Endothelial cell of umbilical vein (primary cell): Measurements from ENCODE around the gene TNFAIP8L1. TPM values are rescaled to one million over a fixed set of nuclear protein-coding genes. Genes with fewer than 3 reads are reported as not detected.

Experiments
- BruUV-seq: library from RNA; stranded (reverse); fragments of 400-500 nt; replicated peaks from 2 replicates; lab custom pipeline; 2021; lab: Mats Ljungman, UMichigan
- CTCF ChIA-PET: fragments of 300-600, 350-600 bp; sonication (Branson Sonifier 250); formaldehyde crosslinking; loops from one replicate; lab custom pipeline; 2021; ENCODE audit warnings: antibody characterized with exemption, inconsistent platforms; lab: Charles Lee
- POLR2A ChIA-PET: fragments of 300-600, 350-600 bp; sonication (Branson Sonifier 250); formaldehyde crosslinking; loops from one replicate; lab custom pipeline; 2021; ENCODE audit warnings: antibody characterized with exemption, inconsistent platforms; lab: Charles Lee
- DNase-seq: peaks from one replicate; pipeline ENCODE4 v3.0.0-alpha.2; 2011; ENCODE audit warnings: low read depth, low spot score
- FAIRE-seq: peaks from 2 replicates; lab custom pipeline; 2011; peaks lifted over from hg19 to GRCh38; lab: Jason Lieb, UNC
- H2AFZ ChIP-seq: 2 replicates; pipeline ENCODE4 v1.6.0; 2012; ENCODE audit warnings: low read depth, low read length, control low read depth, inconsistent platforms
- H3K27ac ChIP-seq: 2 replicates; pipeline ENCODE4 v1.5.1; 2011; ENCODE audit warnings: low read depth, mild to moderate bottlenecking, control low read depth, low read length, moderate library complexity; ENCODE audit not compliant: insufficient read depth
- H3K27me3 ChIP-seq, 2 experiments: 2 replicates each; pipeline versions ENCODE4 v1.6.0 to v1.6.1; 2011; ENCODE audit warnings: low read length in 2 of 2, mixed read lengths in 1 of 2; ENCODE audit not compliant: control insufficient read depth in 2 of 2, insufficient read depth in 2 of 2
- H3K36me3 ChIP-seq, 2 experiments: 2 replicates in 1 of 2; 3 replicates in 1 of 2; pipeline ENCODE4 v1.5.1; 2011; ENCODE audit warnings: low read length in 2 of 2, mild to moderate bottlenecking in 1 of 2, moderate library complexity in 1 of 2; ENCODE audit not compliant: control insufficient read depth in 2 of 2, insufficient read depth in 2 of 2; ENCODE audit errors: extremely low read depth in 1 of 2
- H3K4me1 ChIP-seq: 3 replicates; pipeline ENCODE4 v1.5.1; 2011; ENCODE audit warnings: mild to moderate bottlenecking, low read length; ENCODE audit not compliant: control insufficient read depth, insufficient read depth; ENCODE audit errors: extremely low read depth
- H3K4me2 ChIP-seq: 2 replicates; pipeline ENCODE4 v1.6.1; 2011; ENCODE audit warnings: low read length, control low read depth, mixed read lengths; ENCODE audit not compliant: insufficient read depth
- H3K4me3 ChIP-seq, 3 experiments: fragments of 200-600 bp in 1 of 3; sonication (generic), shearing (Covaris generic) in 1 of 3; replicated peaks in 1 of 3; 2 replicates each; pipeline ENCODE4 v1.5.1; 2011 to 2016; ENCODE audit warnings: control low read depth in 3 of 3, low read length in 3 of 3, mild to moderate bottlenecking in 2 of 3, inconsistent platforms in 1 of 3, low read depth in 1 of 3, moderate library complexity in 1 of 3; ENCODE audit not compliant: insufficient read depth in 1 of 3
- H3K79me2 ChIP-seq: 2 replicates; pipeline ENCODE4 v1.6.0; 2012; ENCODE audit warnings: low read length, inconsistent platforms; ENCODE audit not compliant: control insufficient read depth, insufficient read depth
- H3K9ac ChIP-seq: replicated peaks from 2 replicates; pipeline ENCODE3; 2011; ENCODE audit warnings: low read length, control low read depth; ENCODE audit not compliant: insufficient read depth; ENCODE audit errors: extremely low read depth
- H3K9me1 ChIP-seq: replicated peaks from 3 replicates; pipeline ENCODE4 v1.6.0; 2011; ENCODE audit warnings: mild to moderate bottlenecking, low read length; ENCODE audit not compliant: control insufficient read depth, insufficient read depth; ENCODE audit errors: extremely low read depth
- H3K9me3 ChIP-seq: replicated peaks from 2 replicates; pipeline ENCODE4 v1.5.1; 2012; ENCODE audit warnings: low read length, inconsistent platforms; ENCODE audit not compliant: control insufficient read depth, insufficient read depth
- H4K20me1 ChIP-seq: replicated peaks from 2 replicates; pipeline ENCODE3; 2011; ENCODE audit warnings: mild to moderate bottlenecking, low read length; ENCODE audit not compliant: control insufficient read depth, insufficient read depth; ENCODE audit errors: extremely low read depth
- EZH2 ChIP-seq: IDR thresholded peaks from 2 replicates; pipeline ENCODE4 v1.6.1; 2012; ENCODE audit warnings: borderline replicate concordance, low read depth, mild to moderate bottlenecking, moderate library complexity, low read length, inconsistent platforms; ENCODE audit not compliant: severe bottlenecking
- FOS ChIP-seq: IDR thresholded peaks from 2 replicates; pipeline ENCODE4 v1.6.1; 2011; ENCODE audit warnings: mild to moderate bottlenecking, low read length, moderate library complexity, borderline replicate concordance; ENCODE audit not compliant: insufficient read depth
- GATA2 ChIP-seq: IDR thresholded peaks from 2 replicates; pipeline ENCODE4 v1.7.0; 2011; ENCODE audit warnings: low read depth, mild to moderate bottlenecking, moderate library complexity, mixed read lengths, low read length; ENCODE audit not compliant: insufficient read length, insufficient read depth
- JUN ChIP-seq: IDR thresholded peaks from 2 replicates; pipeline ENCODE4 v1.6.1; 2011; ENCODE audit warnings: borderline replicate concordance, low read depth; ENCODE audit not compliant: insufficient read length, insufficient read depth
- MYC ChIP-seq: IDR thresholded peaks from one replicate; pipeline ENCODE4 v1.6.1; 2011; ENCODE audit warnings: mild to moderate bottlenecking, low read depth, low read length
- POLR2A ChIP-seq: IDR thresholded peaks from 2 replicates; pipeline ENCODE4 v1.6.1; 2012; ENCODE audit warnings: low read depth, mild to moderate bottlenecking, control low read depth, low read length
- POLR2AphosphoS5 ChIP-seq: IDR thresholded peaks from 2 replicates; pipeline ENCODE4 v1.6.1; 2012; ENCODE audit warnings: low read depth, mild to moderate bottlenecking, control low read depth, low read length, moderate library complexity; ENCODE audit not compliant: insufficient read depth
- dilution Hi-C: fragments of 300-500 bp; cut with MboI; formaldehyde crosslinking; loops from one replicate; pipeline ENCODE4 v1.15.0; 2019; ENCODE audit warnings: low sequenced_read_pairs; ENCODE audit not compliant: extremely low pct_ligation_motif_present
- intact Hi-C: fragments of 100-400 bp; cut with micrococcal nuclease; formaldehyde crosslinking; loops from one replicate; pipeline ENCODE4 v1.10.0; 2022
- polyA plus RNA-seq, 4 experiments: library from polyadenylated mRNA; depleted of rRNA in 3 of 4; stranded (reverse) in 3 of 4; unstranded in 1 of 4; fragments of >200 nt; gene quantifications; 2 replicates each; pipeline versions ENCODE4 v1.2.1 to v1.2.3, GENCODE V29; 2011 to 2012; ENCODE audit warnings: missing spikeins in 1 of 4
- total RNA-seq: library from RNA; stranded (reverse); gene quantifications from 2 replicates; pipeline ENCODE4 v1.2.3, GENCODE V29; 2021
- TF ChIP-seq, protein P1 (sequence below): IDR thresholded peaks from 2 replicates; pipeline ENCODE4 v1.6.1; 2011; ENCODE audit not compliant: insufficient read depth, insufficient read length
- TF ChIP-seq, protein P2 (sequence below), 2 donors: IDR thresholded peaks; 1 replicate in 1 of 2; 2 replicates in 1 of 2; pipeline ENCODE4 v1.5.1; 2011; ENCODE audit warnings: low read length in 2 of 2, mild to moderate bottlenecking in 2 of 2, moderate library complexity in 2 of 2, control low read depth in 1 of 2, inconsistent platforms in 1 of 2, low read depth in 1 of 2; ENCODE audit not compliant: insufficient read depth in 1 of 2; ENCODE audit errors: extremely low read depth in 1 of 2

TNFAIP8L1 gene
- total and polyA plus RNA-seq, 2 donors (not counting 3 experiments of a cell fraction or from before 2014, with no cell fraction given) = 40.0 to 56.1 TPM

DNA sequence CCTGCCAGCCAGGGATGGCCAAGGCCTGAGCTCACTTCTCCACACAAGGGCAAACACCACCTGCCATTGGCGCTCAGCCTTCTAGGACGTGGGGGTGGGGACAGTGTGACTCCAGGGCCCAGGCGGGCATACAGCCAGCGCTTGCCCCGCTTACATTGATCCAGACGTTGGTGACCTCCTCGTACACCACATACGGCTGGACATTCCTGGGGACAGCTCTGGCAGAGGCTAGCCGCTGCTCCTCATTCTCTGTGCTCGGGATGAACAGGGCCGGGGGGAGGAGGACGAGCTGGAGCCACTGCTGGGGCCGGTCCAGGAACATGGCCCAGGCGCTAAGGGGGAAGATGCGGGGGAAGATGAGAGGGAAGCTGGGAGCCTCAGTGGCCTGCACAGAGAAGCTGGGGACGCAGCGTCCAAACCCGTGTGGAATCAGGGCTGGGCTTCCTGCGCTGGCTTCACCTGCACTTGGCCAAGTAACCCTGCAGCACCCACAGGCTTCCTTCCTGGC lies 56.0 kb downstream of the TNFAIP8L1 start:
- H3K36me3 ChIP-seq = peaks cover 16 to 57% of the 10 kb centered on the region in 2 experiments
- H3K4me2 ChIP-seq = no peak overlapping the region
- no peaks in the 10 kb centered on the region for H3K9me1 ChIP-seq
- H3K79me2 ChIP-seq = no peaks in the 10 kb centered on the region
- no peaks in the 10 kb centered on the region for H3K9me3 ChIP-seq
- intact Hi-C loops (loop anchor here (5.0 kb wide), 1 partner anchor 508 kb away; no protein-coding TSS in a partner anchor), dilution Hi-C loops (no loop called here)
- H3K27ac ChIP-seq = no peak overlapping the region
- DNase-seq (no peak), FAIRE-seq (no peak)
- H3K4me1 ChIP-seq = peaks cover 9% of the 10 kb centered on the region
- no peaks in the 10 kb centered on the region for H3K27me3 ChIP-seq
- no peaks in the 10 kb centered on the region for H4K20me1 ChIP-seq
- no peak for TF ChIP-seq EZH2
- TF ChIP-seq GATA2 = no peak
- TF ChIP-seq, protein P1, sequence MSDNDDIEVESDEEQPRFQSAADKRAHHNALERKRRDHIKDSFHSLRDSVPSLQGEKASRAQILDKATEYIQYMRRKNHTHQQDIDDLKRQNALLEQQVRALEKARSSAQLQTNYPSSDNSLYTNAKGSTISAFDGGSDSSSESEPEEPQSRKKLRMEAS = no peak
- TF ChIP-seq, protein P2, sequence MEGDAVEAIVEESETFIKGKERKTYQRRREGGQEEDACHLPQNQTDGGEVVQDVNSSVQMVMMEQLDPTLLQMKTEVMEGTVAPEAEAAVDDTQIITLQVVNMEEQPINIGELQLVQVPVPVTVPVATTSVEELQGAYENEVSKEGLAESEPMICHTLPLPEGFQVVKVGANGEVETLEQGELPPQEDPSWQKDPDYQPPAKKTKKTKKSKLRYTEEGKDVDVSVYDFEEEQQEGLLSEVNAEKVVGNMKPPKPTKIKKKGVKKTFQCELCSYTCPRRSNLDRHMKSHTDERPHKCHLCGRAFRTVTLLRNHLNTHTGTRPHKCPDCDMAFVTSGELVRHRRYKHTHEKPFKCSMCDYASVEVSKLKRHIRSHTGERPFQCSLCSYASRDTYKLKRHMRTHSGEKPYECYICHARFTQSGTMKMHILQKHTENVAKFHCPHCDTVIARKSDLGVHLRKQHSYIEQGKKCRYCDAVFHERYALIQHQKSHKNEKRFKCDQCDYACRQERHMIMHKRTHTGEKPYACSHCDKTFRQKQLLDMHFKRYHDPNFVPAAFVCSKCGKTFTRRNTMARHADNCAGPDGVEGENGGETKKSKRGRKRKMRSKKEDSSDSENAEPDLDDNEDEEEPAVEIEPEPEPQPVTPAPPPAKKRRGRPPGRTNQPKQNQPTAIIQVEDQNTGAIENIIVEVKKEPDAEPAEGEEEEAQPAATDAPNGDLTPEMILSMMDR (IDR thresholded peaks at IDR 0.05; ENCODE audit: extremely low read depth in 1 of 2, insufficient read depth in 1 of 2, low read depth in 1 of 2, low read length in 2 of 2) = no peak
- no peak for TF ChIP-seq MYC
- no peak for TF ChIP-seq FOS
- no peak for TF ChIP-seq JUN
- no peak for TF ChIP-seq POLR2A
- TF ChIP-seq POLR2AphosphoS5 = no peak
- ChIA-PET CTCF (interaction anchor here (1.1 to 1.4 kb wide), 2 partner anchors 18 to 96 kb away, joined by 4 read pairs; partner anchors contain the start of gene FEM1A), POLR2A (no interaction called here)
- no peak overlapping the region for H3K9ac ChIP-seq
- no peak overlapping the region for H3K4me3 ChIP-seq
- no TSS peak for BruUV-seq
- no peak overlapping the region for H2AFZ ChIP-seq
